ENCODE results near the gene TESK2. TPM values are rescaled to one million over a fixed set of nuclear protein-coding genes. Genes with fewer than 3 reads are reported as not detected.

The TESK2 gene
- total and polyA plus RNA-seq, 2 of the 13 experiments (the other 11 are each of a cell fraction or from before 2014, with no cell fraction given): 5.5 to 9.6 TPM

GRCh38 chr1:45442272-45442671 is 48.7 kb downstream of the TESK2 start:
- POLR2A ChIA-PET: no interaction called here
- H2AFZ ChIP-seq (ENCODE audit: low read length): no peak overlapping the region
- CTCF ChIA-PET (ENCODE audit: low intra/inter-chr PET ratio, low total read pairs): no interaction called here
- H3K36me3 ChIP-seq (replicated peaks in 1 of 2; ENCODE audit: control insufficient read depth in 1 of 2, insufficient read depth in 2 of 2, low read length in 2 of 2): no peaks in the 10 kb centered on the region
- no TSS peak for BruUV-seq (replicated peaks)
- H3K9ac ChIP-seq (ENCODE audit: insufficient read depth, low read depth, low read length): no peak overlapping the region
- H3K4me3 ChIP-seq (replicated peaks in 1 of 3; ENCODE audit: insufficient read depth in 1 of 3, low read depth in 2 of 3, low read length in 3 of 3): no peak overlapping the region
- no peak for DNase-seq (ENCODE audit: low spot score)
- 99% methylated on average over 3 of the region's 3 CpGs for WGBS (ENCODE audit: low lambda C conversion rate)
- TF ChIP-seq POLR2AphosphoS5 (IDR thresholded peaks at IDR 0.05; ENCODE audit: low read depth, low read length) (no peak), ZNF343 (CRISPR knock-in tag; IDR thresholded peaks at IDR 0.05) (no peak), ZNF224 (CRISPR knock-in tag; IDR thresholded peaks at IDR 0.05) (no peak), FOXP4 (CRISPR knock-in tag; IDR thresholded peaks at IDR 0.05) (no peak), JARID2 (CRISPR knock-in tag; IDR thresholded peaks at IDR 0.05; ENCODE audit: insufficient replicate concordance) (no peak), HNRNPK (IDR thresholded peaks at IDR 0.05; ENCODE audit: low read depth, low read length, poor library complexity, severe bottlenecking) (no peak), ZNF264 (CRISPR knock-in tag; IDR thresholded peaks at IDR 0.05) (no peak), SAFB2 (CRISPR knock-in tag; IDR thresholded peaks at IDR 0.05; ENCODE audit: borderline replicate concordance, low read depth) (no peak), ZNF512B (CRISPR knock-in tag; IDR thresholded peaks at IDR 0.05; ENCODE audit: borderline replicate concordance) (no peak), ZBTB21 (CRISPR knock-in tag; IDR thresholded peaks at IDR 0.05) (no peak), ZNF644 (CRISPR knock-in tag; IDR thresholded peaks at IDR 0.05; ENCODE audit: low read depth) (no peak), DRAP1 (CRISPR knock-in tag; IDR thresholded peaks at IDR 0.05) (no peak)
- no peaks in the 10 kb centered on the region for H3K27me3 ChIP-seq (ENCODE audit: control insufficient read depth in 1 of 2, insufficient read depth in 2 of 2, low read length in 2 of 2)
- ATAC-seq: no peak
- H3K4me2 ChIP-seq (ENCODE audit: low read depth, low read length): no peak overlapping the region
- peaks cover 22% of the 10 kb centered on the region for H3K4me1 ChIP-seq (ENCODE audit: insufficient read depth, low read length)
- no peaks in the 10 kb centered on the region for H4K20me1 ChIP-seq (ENCODE audit: insufficient read depth, low read length)
- no peaks in the 10 kb centered on the region for H3K79me2 ChIP-seq (ENCODE audit: insufficient read depth, low read length)
- no peaks in the 10 kb centered on the region for H3K9me3 ChIP-seq (ENCODE audit: low read length)
- no peak overlapping the region for H3K27ac ChIP-seq (ENCODE audit: extremely low read length, insufficient read depth, low read length)
- intact Hi-C loops (cut with micrococcal nuclease; ENCODE audit: unreplicated experiment): loop anchor here (10.0 kb wide), 1 partner anchor 57 kb away; no protein-coding TSS in a partner anchor
- in situ Hi-C loops (cut with HindIII; ENCODE audit: extremely low pct_ligation_motif_present, low pct_unique_long_range_greater_than_20kb): no loop called here
- no peak for FAIRE-seq
